ENCODE measurements around the gene ANKRD16.

The ANKRD16 gene

DNA sequence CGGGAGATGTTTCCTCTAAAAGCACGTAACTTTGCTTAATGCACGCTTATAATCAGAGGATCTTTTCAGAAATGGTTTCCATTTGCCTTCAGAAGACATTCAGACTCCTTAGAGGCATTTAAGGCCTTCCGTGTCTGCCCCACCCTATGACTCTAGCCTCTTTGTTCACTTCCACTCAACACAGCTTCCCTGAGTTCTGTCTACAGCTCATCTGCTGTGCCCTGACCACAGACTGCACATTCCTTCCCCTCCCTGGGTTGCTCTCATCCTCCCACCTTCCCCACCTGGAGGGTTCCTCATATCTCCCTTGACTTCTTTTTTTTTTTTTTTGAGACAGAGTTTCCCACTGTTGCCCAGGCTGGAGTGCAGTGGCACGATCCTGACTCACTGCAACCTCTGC lies 17.0 kb upstream of the ANKRD16 start:
- Histone ChIP-seq H3K79me2 (ENCODE audit: insufficient read depth, low read length) (0 out of 2 replicates have a peak, but pooled peaks cover 7% of the 10 kb centered on the region), H3K9me3 (ENCODE audit: insufficient read depth, low read length) (no peaks in the 10 kb centered on the region), H3K4me3 (ENCODE audit: insufficient read depth, low read length, poor library complexity, severe bottlenecking) (no peak overlapping the region)

GRCh38 chr10:5905854-5906507 lies 16.3 kb upstream of the ANKRD16 start:
- no peaks in the 10 kb centered on the region for H3K9me3 ChIP-seq (ENCODE audit: insufficient read depth, low read length)
- H3F3A ChIP-seq (ENCODE audit: insufficient read depth), result no peaks in the 10 kb centered on the region
- no peaks in the 10 kb centered on the region for H4K20me1 ChIP-seq (ENCODE audit: low read depth, low read length)
- H3K4me3 ChIP-seq (ENCODE audit: insufficient read depth, low read length, poor library complexity, severe bottlenecking), result no peak overlapping the region
- H3K4me2 ChIP-seq (ENCODE audit: low read depth, low read length, poor library complexity, severe bottlenecking), result no peak overlapping the region
- 0 out of 2 replicates have a peak, but pooled peaks cover 7% of the 10 kb centered on the region for H3K79me2 ChIP-seq (ENCODE audit: insufficient read depth, low read length)
- no peak for TF ChIP-seq EZH2phosphoT487 (conservative IDR thresholded peaks at IDR 0.05; ENCODE audit: low read length)
- no peak for TF ChIP-seq CTCF (IDR thresholded peaks at IDR 0.05; ENCODE audit: insufficient read depth, low read length, poor library complexity, severe bottlenecking)
- peaks cover 4% of the 10 kb centered on the region; the same call in 1 of the 2 replicates for H3K36me3 ChIP-seq (ENCODE audit: low read length)
- no peaks in the 10 kb centered on the region for H3K9me2 ChIP-seq (replicated peaks; ENCODE audit: insufficient read depth, low read length)
- H3K9ac ChIP-seq (ENCODE audit: low read length), result no peak overlapping the region
- no peaks in the 10 kb centered on the region for H3K27me3 ChIP-seq (ENCODE audit: low read length)
- H2AFZ ChIP-seq (ENCODE audit: low read depth, low read length, severe bottlenecking), result no peak overlapping the region
- H3K27ac ChIP-seq (ENCODE audit: low read depth, low read length), result no peak overlapping the region

More for the DNA sequence above, 17.0 kb upstream of the ANKRD16 start:
- H3K9ac ChIP-seq (ENCODE audit: low read length), result no peak overlapping the region
- no peak for TF ChIP-seq EZH2phosphoT487 (conservative IDR thresholded peaks at IDR 0.05; ENCODE audit: low read length)
- no peak for TF ChIP-seq CTCF (IDR thresholded peaks at IDR 0.05; ENCODE audit: insufficient read depth, low read length, poor library complexity, severe bottlenecking)
- H3K9me2 ChIP-seq (replicated peaks; ENCODE audit: insufficient read depth, low read length), result no peaks in the 10 kb centered on the region
- no peaks in the 10 kb centered on the region for H4K20me1 ChIP-seq (ENCODE audit: low read depth, low read length)
- no peak overlapping the region for H3K27ac ChIP-seq (ENCODE audit: low read depth, low read length)
- peaks cover 4% of the 10 kb centered on the region; the same call in 1 of the 2 replicates for H3K36me3 ChIP-seq (ENCODE audit: low read length)
- H3K4me2 ChIP-seq (ENCODE audit: low read depth, low read length, poor library complexity, severe bottlenecking), result no peak overlapping the region
- no peaks in the 10 kb centered on the region for H3F3A ChIP-seq (ENCODE audit: insufficient read depth)
- no peak overlapping the region for H2AFZ ChIP-seq (ENCODE audit: low read depth, low read length, severe bottlenecking)
- H3K27me3 ChIP-seq (ENCODE audit: low read length), result no peaks in the 10 kb centered on the region

- no peaks in the 10 kb centered on the region for H3K9me3 ChIP-seq (ENCODE audit: insufficient read depth, low read length)
- no peaks in the 10 kb centered on the region for H3K9me2 ChIP-seq (replicated peaks; ENCODE audit: insufficient read depth, low read length)
- H3F3A ChIP-seq (ENCODE audit: insufficient read depth), result no peaks in the 10 kb centered on the region
- no peak overlapping the region for H3K4me3 ChIP-seq (ENCODE audit: insufficient read depth, low read length, poor library complexity, severe bottlenecking)
- 0 out of 2 replicates have a peak, but pooled peaks cover 7% of the 10 kb centered on the region for H3K79me2 ChIP-seq (ENCODE audit: insufficient read depth, low read length)
- TF ChIP-seq EZH2phosphoT487 (conservative IDR thresholded peaks at IDR 0.05; ENCODE audit: low read length) (no peak), CTCF (IDR thresholded peaks at IDR 0.05; ENCODE audit: insufficient read depth, low read length, poor library complexity, severe bottlenecking) (no peak)
- no peak overlapping the region for H3K27ac ChIP-seq (ENCODE audit: low read depth, low read length)
- no peaks in the 10 kb centered on the region for H3K27me3 ChIP-seq (ENCODE audit: low read length)
- no peak overlapping the region for H3K9ac ChIP-seq (ENCODE audit: low read length)
- H2AFZ ChIP-seq (ENCODE audit: low read depth, low read length, severe bottlenecking), result no peak overlapping the region
- H4K20me1 ChIP-seq (ENCODE audit: low read depth, low read length), result no peaks in the 10 kb centered on the region
- no peak overlapping the region for H3K4me2 ChIP-seq (ENCODE audit: low read depth, low read length, poor library complexity, severe bottlenecking)
- H3K36me3 ChIP-seq (ENCODE audit: low read length), result no peaks in the 10 kb centered on the region
Measured at GRCh38 chr10:5904227-5904626, 14.5 kb upstream of the ANKRD16 start.
